HEK293T (cell line): ENCODE measurements around the gene CYP27B1.

Experiments
- CTCF ChIA-PET: fragments of 350-600 bp; formaldehyde crosslinking; extraction: SDS; loops from one replicate; lab custom pipeline; 2021; ENCODE audit warnings: antibody characterized with exemption, inconsistent platforms; lab: Yijun Ruan, JAX
- POLR2A ChIA-PET: fragments of 350-600 bp; formaldehyde crosslinking; extraction: SDS; loops from one replicate; lab custom pipeline; 2020; ENCODE audit warnings: antibody characterized with exemption, inconsistent platforms; lab: Yijun Ruan, JAX
- DNase-seq: peaks from one replicate; pipeline ENCODE4 v3.0.0; 2012; ENCODE audit warnings: mixed read lengths; ENCODE audit errors: extremely low spot score
- ARNT ChIP-seq: fragments of 450-650 bp; IDR thresholded peaks from 2 replicates; pipeline ENCODE4 v1.6.1; 2017; ENCODE audit warnings: mild to moderate bottlenecking
- BHLHE40 ChIP-seq: fragments of 450-650 bp; IDR thresholded peaks from 2 replicates; pipeline ENCODE4 v1.6.1; 2016; ENCODE audit warnings: mild to moderate bottlenecking, moderate library complexity, borderline replicate concordance
- CTBP1 ChIP-seq: fragments of 450-650 bp; IDR thresholded peaks from 2 replicates; pipeline ENCODE4 v1.6.1; 2016; ENCODE audit warnings: borderline replicate concordance
- ELF4 ChIP-seq: fragments of 450-650 bp; IDR thresholded peaks from 2 replicates; pipeline ENCODE4 v1.6.1; 2017; ENCODE audit warnings: antibody characterized with exemption
- FOXA1 ChIP-seq: fragments of 450-650 bp; IDR thresholded peaks from 2 replicates; pipeline ENCODE4 v1.6.1; 2016; ENCODE audit warnings: mild to moderate bottlenecking
- FOXK2 ChIP-seq: fragments of 450-650 bp; IDR thresholded peaks from 2 replicates; pipeline ENCODE4 v1.6.1; 2016; ENCODE audit warnings: mild to moderate bottlenecking
- FOXM1 ChIP-seq: fragments of 450-650 bp; IDR thresholded peaks from 2 replicates; pipeline ENCODE4 v1.6.1; 2017; ENCODE audit warnings: mild to moderate bottlenecking, borderline replicate concordance
- HDGF ChIP-seq: fragments of 450-650 bp; IDR thresholded peaks from 2 replicates; pipeline ENCODE4 v1.6.1; 2017; ENCODE audit warnings: antibody characterized with exemption, borderline replicate concordance
- L3MBTL2 ChIP-seq: fragments of 450-650 bp; conservative IDR thresholded peaks from 2 replicates; pipeline ENCODE4 v1.6.1; 2016; ENCODE audit warnings: mild to moderate bottlenecking
- LEF1 ChIP-seq: fragments of 450-650 bp; IDR thresholded peaks from 2 replicates; pipeline ENCODE4 v1.6.1; 2017; ENCODE audit warnings: mild to moderate bottlenecking, borderline replicate concordance
- NFRKB ChIP-seq: fragments of 450-650 bp; IDR thresholded peaks from 2 replicates; pipeline ENCODE4 v1.6.1; 2016; ENCODE audit warnings: mild to moderate bottlenecking, moderate library complexity
- SP1 ChIP-seq: fragments of 450-650 bp; IDR thresholded peaks from 2 replicates; pipeline ENCODE4 v1.6.1; 2017
- SUZ12 ChIP-seq: fragments of 450-650 bp; IDR thresholded peaks from 2 replicates; pipeline ENCODE4 v1.6.1; 2016; ENCODE audit warnings: mild to moderate bottlenecking
- TARDBP ChIP-seq: fragments of 450-650 bp; IDR thresholded peaks from 2 replicates; pipeline ENCODE4 v1.6.1; 2016
- ZNF384 ChIP-seq: fragments of 450-650 bp; IDR thresholded peaks from 2 replicates; pipeline ENCODE4 v1.6.1; 2016
- TF ChIP-seq, protein P1 (sequence below): fragments of 450-650 bp; IDR thresholded peaks from 2 replicates; pipeline ENCODE4 v1.6.1; 2016

CYP27B1 gene

DNA sequence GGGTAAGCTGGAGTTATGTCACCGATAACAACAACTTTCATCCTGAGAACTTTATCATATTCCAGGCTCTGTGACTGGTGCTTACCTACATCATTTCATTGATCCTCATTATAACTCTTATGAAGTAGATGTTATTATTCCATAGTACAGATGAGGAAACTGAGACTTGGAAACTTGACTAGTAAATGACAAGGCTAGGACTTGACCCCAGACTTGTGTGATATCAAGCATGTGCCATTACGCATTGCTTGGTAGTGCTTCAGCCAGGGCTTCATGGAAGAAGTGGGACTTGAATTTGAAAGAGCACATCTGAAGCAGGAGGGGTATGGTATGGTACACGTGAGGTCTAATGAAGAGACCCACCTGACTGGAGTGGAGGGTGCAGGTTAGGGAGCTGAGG, 39.8 kb upstream of the CYP27B1 start:
- DNase-seq, result no peak
- TF ChIP-seq FOXK2 (no peak), SP1 (no peak), FOXM1 (no peak), SUZ12 (no peak)
- CTCF ChIA-PET, result no interaction called here
- POLR2A ChIA-PET, result no interaction called here

GRCh38 chr12:57803319-57803893, 36.5 kb upstream of the CYP27B1 start:
- DNase-seq, result peak; percentile 71
- TF ChIP-seq, protein P1, sequence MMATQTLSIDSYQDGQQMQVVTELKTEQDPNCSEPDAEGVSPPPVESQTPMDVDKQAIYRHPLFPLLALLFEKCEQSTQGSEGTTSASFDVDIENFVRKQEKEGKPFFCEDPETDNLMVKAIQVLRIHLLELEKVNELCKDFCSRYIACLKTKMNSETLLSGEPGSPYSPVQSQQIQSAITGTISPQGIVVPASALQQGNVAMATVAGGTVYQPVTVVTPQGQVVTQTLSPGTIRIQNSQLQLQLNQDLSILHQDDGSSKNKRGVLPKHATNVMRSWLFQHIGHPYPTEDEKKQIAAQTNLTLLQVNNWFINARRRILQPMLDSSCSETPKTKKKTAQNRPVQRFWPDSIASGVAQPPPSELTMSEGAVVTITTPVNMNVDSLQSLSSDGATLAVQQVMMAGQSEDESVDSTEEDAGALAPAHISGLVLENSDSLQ, result no peak
- TF ChIP-seq NFRKB (no peak), BHLHE40 (no peak), L3MBTL2 (no peak), FOXM1 (no peak), FOXK2 (no peak), FOXA1 (no peak), ARNT (no peak), ZNF384 (no peak), SP1 (no peak), TARDBP (no peak), HDGF (no peak), LEF1 (no peak), SUZ12 (no peak), CTBP1 (no peak), ELF4 (no peak)
- ChIA-PET POLR2A (interaction anchor here (1.0 to 1.2 kb wide), 2 partner anchors 31 to 138 kb away, joined by 3 read pairs; partner anchors contain the start of genes ATP23, EEF1AKMT3 and METTL1), CTCF (interaction anchor here (0.7 to 1.5 kb wide), 7 partner anchors 9 to 220 kb away, joined by 3 to 6 read pairs (median 4); partner anchors contain the start of genes AVIL and TSFM)

DNA sequence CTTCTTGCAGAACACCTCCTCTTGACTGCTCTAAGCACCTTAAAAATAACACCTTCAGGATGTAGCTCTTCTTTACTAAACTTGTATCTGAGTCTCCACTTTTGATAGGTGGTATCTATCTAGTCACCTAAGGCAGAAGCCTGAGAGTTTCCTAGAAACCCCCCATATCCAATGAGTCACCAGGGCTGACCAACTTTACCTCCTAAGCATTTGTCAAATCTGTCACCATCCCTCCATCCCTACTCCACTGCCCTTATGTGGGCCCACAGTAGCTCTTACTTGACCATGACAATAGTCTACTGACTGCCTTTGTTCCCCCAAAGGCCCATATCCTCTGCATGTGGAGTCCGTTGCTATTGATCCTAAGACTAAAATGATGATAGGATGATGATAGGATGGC, 35.7 kb upstream of the CYP27B1 start:
- ChIA-PET POLR2A (interaction anchor here (0.5 to 1.2 kb wide), 3 partner anchors 17 to 139 kb away, joined by 3 read pairs; partner anchors contain the start of genes ATP23, EEF1AKMT3 and METTL1), CTCF (interaction anchor here (0.7 to 1.5 kb wide), 8 partner anchors 9 to 219 kb away, joined by 3 to 6 read pairs (median 4); partner anchors contain the start of genes AVIL and TSFM)
- no peak for DNase-seq
- TF ChIP-seq ARNT, result no peak
- no peak for TF ChIP-seq SP1
- TF ChIP-seq FOXM1, result no peak
- TF ChIP-seq TARDBP, result no peak
- no peak for TF ChIP-seq ZNF384
- no peak for TF ChIP-seq FOXK2
- no peak for TF ChIP-seq BHLHE40
- no peak for TF ChIP-seq L3MBTL2
- TF ChIP-seq HDGF, result no peak
- TF ChIP-seq ELF4, result no peak

DNA sequence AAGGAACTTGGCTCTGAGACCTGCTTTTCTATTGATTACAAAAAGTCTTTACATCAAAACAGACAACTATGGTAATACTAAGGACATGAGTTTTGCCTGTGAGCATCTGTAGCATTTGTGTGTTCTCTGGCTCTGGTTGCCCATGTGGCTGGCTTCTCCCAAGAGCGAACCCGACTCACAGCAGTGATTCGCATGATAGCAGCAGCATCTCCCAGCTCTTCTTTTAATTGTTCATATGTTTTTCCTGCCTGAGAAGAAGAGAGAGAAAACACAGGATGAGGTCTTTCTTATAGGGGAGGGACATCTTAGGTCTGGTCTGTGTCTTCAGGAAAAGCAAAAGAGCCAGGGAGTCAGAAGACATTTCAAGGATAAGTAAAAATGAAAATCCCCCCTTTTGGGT, 34.1 kb upstream of the CYP27B1 start:
- TF ChIP-seq ELF4 (no peak), CTBP1 (no peak), HDGF (no peak), BHLHE40 (no peak)
- ChIA-PET CTCF (interaction anchor here (1.3 kb wide), 1 partner anchor 16 kb away, joined by 3 read pairs; no protein-coding TSS in a partner anchor), POLR2A (no interaction called here)
- no peak for DNase-seq

- ChIA-PET POLR2A (interaction anchor here (1.2 to 1.3 kb wide), 2 partner anchors 15 to 26 kb away, joined by 5 read pairs; partner anchors contain the start of genes EEF1AKMT3 and METTL1), CTCF (no interaction called here)
- no peak for TF ChIP-seq ELF4
- TF ChIP-seq ARNT, result no peak
- TF ChIP-seq, protein P1, result no peak
- TF ChIP-seq FOXK2, result no peak
- no peak for TF ChIP-seq SUZ12
- TF ChIP-seq BHLHE40, result no peak
- no peak for TF ChIP-seq L3MBTL2
- TF ChIP-seq ZNF384, result no peak
- no peak for TF ChIP-seq CTBP1
- no peak for TF ChIP-seq LEF1
- no peak for TF ChIP-seq FOXM1
- TF ChIP-seq SP1, result no peak
- no peak for DNase-seq
Measured at GRCh38 chr12:57797933-57798332, 31.1 kb upstream of the CYP27B1 start.

- ChIA-PET CTCF (no interaction called here), POLR2A (interaction anchor here (0.5 to 1.2 kb wide), 2 partner anchors 14 to 19 kb away, joined by 3 to 5 read pairs; no protein-coding TSS in a partner anchor)
- TF ChIP-seq, protein P1, result no peak
- TF ChIP-seq FOXK2 (no peak), ZNF384 (no peak), BHLHE40 (no peak), NFRKB (no peak), TARDBP (no peak), LEF1 (no peak), L3MBTL2 (no peak), SP1 (no peak), CTBP1 (no peak), ARNT (no peak), FOXA1 (no peak), SUZ12 (no peak)
- DNase-seq, result no peak
Measured at GRCh38 chr12:57796996-57797395, 30.1 kb upstream of the CYP27B1 start.
